ENCODE data around the gene GDF2. TPM values are rescaled to one million over a fixed set of nuclear protein-coding genes. Genes with fewer than 3 reads are reported as not detected.

GDF2 gene
- total and polyA plus RNA-seq, 2 experiments from 2014 or later = not detected

DNA sequence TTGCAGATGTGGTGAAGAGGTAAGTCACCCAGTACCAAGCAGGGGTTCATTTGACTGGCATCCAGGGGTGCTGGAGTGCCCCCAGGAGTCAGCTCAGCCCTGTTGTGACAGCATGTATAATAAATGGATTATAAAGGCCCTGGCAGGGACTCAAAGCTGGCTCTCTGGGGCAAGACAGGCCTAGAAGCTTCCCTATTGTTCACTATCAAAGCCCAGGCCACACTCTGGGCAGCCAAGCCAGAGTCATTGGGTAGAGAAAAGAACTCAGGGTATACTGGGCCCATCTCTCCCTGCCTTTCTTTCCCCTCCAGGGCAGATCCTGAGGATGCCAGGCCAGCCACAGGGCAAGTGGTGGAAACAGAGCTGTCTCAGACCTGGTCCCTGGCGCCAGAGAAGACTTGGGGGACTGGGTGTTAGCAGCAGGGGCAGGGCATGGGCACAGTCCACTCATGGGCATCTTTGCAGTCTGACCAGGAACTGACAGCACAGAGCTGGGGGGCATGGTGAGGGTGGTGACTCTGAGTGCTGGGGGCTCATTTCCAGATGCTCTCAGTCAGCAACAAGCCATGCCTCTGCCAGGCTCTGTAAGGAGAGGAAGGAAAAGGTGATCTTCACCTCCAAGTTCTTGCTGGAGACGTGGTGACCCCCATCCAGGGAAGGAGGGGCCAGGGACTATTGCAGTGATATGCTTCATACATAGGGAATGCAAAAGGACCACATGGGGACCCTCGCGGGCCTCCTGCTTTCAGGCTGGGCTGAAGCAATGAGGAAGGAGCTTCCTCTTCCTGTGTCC is 37.6 kb downstream of the GDF2 start (continued):
- TF ChIP-seq, protein P1, sequence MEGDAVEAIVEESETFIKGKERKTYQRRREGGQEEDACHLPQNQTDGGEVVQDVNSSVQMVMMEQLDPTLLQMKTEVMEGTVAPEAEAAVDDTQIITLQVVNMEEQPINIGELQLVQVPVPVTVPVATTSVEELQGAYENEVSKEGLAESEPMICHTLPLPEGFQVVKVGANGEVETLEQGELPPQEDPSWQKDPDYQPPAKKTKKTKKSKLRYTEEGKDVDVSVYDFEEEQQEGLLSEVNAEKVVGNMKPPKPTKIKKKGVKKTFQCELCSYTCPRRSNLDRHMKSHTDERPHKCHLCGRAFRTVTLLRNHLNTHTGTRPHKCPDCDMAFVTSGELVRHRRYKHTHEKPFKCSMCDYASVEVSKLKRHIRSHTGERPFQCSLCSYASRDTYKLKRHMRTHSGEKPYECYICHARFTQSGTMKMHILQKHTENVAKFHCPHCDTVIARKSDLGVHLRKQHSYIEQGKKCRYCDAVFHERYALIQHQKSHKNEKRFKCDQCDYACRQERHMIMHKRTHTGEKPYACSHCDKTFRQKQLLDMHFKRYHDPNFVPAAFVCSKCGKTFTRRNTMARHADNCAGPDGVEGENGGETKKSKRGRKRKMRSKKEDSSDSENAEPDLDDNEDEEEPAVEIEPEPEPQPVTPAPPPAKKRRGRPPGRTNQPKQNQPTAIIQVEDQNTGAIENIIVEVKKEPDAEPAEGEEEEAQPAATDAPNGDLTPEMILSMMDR (conservative IDR thresholded peaks at IDR 0.05; ENCODE audit: low read depth in 2 of 2) = no peak

DNA sequence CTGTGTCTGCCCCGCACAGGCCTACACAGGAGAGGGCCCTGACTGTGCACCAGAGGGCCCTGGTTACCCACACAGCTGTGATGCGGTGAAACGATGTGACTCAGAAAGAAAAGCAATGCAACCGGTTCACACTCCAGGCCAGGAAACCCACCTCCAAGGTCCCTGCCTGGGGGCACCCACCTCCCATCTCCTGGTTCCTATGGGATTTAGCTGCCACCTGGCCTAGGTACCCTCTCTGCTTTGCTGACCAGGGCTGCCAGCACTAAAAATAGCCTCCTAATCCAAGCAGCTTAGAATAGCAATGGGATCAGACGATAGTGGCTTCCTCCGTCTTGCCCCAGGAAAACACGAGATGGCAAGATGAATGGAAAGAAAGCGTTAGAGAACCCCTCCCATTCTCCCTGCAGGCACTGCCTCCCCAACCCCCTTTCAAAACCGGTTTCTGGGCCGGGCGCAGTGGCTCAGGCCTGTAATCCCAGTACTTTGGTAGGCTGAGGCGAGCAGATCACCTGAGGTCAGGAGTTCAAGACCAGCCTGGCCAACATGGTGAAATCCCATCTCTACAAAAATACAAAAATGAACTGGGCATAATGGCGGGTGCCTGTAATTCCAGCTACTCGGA is 38.3 kb downstream of the GDF2 start:
- no peaks in the 10 kb centered on the region for H3K27me3 ChIP-seq (ENCODE audit: insufficient read depth)
- H3K9me2 ChIP-seq (ENCODE audit: insufficient read depth) = no peaks in the 10 kb centered on the region
- Mint-ChIP-seq H3K27ac (no peak overlapping the region), H3K36me3 (ENCODE audit: low read depth) (no peaks in the 10 kb centered on the region), H3K4me3 (no peak overlapping the region), H3K9me3 (no peaks in the 10 kb centered on the region), H3K27me3 (ENCODE audit: insufficient read depth, low read depth, poor library complexity) (peaks cover 5% of the 10 kb centered on the region), H3K4me1 (peaks cover 15% of the 10 kb centered on the region)
- H3F3A ChIP-seq (replicated peaks; ENCODE audit: low read depth) = no peaks in the 10 kb centered on the region
- TF ChIP-seq JUNB (IDR thresholded peaks at IDR 0.05; ENCODE audit: unreplicated experiment) = no peak
- no peak for TF ChIP-seq NANOG (IDR thresholded peaks at IDR 0.05; ENCODE audit: borderline replicate concordance)
- TF ChIP-seq, protein P2, sequence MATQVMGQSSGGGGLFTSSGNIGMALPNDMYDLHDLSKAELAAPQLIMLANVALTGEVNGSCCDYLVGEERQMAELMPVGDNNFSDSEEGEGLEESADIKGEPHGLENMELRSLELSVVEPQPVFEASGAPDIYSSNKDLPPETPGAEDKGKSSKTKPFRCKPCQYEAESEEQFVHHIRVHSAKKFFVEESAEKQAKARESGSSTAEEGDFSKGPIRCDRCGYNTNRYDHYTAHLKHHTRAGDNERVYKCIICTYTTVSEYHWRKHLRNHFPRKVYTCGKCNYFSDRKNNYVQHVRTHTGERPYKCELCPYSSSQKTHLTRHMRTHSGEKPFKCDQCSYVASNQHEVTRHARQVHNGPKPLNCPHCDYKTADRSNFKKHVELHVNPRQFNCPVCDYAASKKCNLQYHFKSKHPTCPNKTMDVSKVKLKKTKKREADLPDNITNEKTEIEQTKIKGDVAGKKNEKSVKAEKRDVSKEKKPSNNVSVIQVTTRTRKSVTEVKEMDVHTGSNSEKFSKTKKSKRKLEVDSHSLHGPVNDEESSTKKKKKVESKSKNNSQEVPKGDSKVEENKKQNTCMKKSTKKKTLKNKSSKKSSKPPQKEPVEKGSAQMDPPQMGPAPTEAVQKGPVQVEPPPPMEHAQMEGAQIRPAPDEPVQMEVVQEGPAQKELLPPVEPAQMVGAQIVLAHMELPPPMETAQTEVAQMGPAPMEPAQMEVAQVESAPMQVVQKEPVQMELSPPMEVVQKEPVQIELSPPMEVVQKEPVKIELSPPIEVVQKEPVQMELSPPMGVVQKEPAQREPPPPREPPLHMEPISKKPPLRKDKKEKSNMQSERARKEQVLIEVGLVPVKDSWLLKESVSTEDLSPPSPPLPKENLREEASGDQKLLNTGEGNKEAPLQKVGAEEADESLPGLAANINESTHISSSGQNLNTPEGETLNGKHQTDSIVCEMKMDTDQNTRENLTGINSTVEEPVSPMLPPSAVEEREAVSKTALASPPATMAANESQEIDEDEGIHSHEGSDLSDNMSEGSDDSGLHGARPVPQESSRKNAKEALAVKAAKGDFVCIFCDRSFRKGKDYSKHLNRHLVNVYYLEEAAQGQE (IDR thresholded peaks at IDR 0.05; ENCODE audit: unreplicated experiment) = no peak
- TF ChIP-seq, protein P3, sequence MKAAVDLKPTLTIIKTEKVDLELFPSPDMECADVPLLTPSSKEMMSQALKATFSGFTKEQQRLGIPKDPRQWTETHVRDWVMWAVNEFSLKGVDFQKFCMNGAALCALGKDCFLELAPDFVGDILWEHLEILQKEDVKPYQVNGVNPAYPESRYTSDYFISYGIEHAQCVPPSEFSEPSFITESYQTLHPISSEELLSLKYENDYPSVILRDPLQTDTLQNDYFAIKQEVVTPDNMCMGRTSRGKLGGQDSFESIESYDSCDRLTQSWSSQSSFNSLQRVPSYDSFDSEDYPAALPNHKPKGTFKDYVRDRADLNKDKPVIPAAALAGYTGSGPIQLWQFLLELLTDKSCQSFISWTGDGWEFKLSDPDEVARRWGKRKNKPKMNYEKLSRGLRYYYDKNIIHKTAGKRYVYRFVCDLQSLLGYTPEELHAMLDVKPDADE (IDR thresholded peaks at IDR 0.05) = no peak
- TF ChIP-seq ZNF331 (CRISPR knock-in tag; IDR thresholded peaks at IDR 0.05; ENCODE audit: low read depth) = no peak
- TF ChIP-seq, protein P4, sequence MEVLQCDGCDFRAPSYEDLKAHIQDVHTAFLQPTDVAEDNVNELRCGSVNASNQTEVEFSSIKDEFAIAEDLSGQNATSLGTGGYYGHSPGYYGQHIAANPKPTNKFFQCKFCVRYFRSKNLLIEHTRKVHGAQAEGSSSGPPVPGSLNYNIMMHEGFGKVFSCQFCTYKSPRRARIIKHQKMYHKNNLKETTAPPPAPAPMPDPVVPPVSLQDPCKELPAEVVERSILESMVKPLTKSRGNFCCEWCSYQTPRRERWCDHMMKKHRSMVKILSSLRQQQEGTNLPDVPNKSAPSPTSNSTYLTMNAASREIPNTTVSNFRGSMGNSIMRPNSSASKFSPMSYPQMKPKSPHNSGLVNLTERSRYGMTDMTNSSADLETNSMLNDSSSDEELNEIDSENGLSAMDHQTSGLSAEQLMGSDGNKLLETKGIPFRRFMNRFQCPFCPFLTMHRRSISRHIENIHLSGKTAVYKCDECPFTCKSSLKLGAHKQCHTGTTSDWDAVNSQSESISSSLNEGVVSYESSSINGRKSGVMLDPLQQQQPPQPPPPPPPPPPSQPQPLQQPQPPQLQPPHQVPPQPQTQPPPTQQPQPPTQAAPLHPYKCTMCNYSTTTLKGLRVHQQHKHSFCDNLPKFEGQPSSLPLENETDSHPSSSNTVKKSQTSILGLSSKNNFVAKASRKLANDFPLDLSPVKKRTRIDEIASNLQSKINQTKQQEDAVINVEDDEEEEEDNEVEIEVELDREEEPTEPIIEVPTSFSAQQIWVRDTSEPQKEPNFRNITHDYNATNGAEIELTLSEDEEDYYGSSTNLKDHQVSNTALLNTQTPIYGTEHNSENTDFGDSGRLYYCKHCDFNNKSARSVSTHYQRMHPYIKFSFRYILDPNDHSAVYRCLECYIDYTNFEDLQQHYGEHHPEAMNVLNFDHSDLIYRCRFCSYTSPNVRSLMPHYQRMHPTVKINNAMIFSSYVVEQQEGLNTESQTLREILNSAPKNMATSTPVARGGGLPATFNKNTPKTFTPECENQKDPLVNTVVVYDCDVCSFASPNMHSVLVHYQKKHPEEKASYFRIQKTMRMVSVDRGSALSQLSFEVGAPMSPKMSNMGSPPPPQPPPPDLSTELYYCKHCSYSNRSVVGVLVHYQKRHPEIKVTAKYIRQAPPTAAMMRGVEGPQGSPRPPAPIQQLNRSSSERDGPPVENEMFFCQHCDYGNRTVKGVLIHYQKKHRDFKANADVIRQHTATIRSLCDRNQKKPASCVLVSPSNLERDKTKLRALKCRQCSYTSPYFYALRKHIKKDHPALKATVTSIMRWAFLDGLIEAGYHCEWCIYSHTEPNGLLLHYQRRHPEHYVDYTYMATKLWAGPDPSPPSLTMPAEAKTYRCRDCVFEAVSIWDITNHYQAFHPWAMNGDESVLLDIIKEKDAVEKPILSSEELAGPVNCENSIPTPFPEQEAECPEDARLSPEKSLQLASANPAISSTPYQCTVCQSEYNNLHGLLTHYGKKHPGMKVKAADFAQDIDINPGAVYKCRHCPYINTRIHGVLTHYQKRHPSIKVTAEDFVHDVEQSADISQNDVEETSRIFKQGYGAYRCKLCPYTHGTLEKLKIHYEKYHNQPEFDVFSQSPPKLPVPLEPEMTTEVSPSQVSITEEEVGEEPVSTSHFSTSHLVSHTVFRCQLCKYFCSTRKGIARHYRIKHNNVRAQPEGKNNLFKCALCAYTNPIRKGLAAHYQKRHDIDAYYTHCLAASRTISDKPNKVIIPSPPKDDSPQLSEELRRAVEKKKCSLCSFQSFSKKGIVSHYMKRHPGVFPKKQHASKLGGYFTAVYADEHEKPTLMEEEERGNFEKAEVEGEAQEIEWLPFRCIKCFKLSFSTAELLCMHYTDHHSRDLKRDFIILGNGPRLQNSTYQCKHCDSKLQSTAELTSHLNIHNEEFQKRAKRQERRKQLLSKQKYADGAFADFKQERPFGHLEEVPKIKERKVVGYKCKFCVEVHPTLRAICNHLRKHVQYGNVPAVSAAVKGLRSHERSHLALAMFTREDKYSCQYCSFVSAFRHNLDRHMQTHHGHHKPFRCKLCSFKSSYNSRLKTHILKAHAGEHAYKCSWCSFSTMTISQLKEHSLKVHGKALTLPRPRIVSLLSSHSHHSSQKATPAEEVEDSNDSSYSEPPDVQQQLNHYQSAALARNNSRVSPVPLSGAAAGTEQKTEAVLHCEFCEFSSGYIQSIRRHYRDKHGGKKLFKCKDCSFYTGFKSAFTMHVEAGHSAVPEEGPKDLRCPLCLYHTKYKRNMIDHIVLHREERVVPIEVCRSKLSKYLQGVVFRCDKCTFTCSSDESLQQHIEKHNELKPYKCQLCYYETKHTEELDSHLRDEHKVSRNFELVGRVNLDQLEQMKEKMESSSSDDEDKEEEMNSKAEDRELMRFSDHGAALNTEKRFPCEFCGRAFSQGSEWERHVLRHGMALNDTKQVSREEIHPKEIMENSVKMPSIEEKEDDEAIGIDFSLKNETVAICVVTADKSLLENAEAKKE (CRISPR knock-in tag; IDR thresholded peaks at IDR 0.05) = no peak
- TF ChIP-seq EZH2phosphoT487 (IDR thresholded peaks at IDR 0.05; ENCODE audit: unreplicated experiment) = no peak
- TF ChIP-seq CREB1 (CRISPR knock-in tag; IDR thresholded peaks at IDR 0.05; ENCODE audit: low read depth) = no peak
- no peak for TF ChIP-seq ZNF114 (CRISPR knock-in tag; IDR thresholded peaks at IDR 0.05)
- H2AFZ ChIP-seq = no peak overlapping the region
- no peak overlapping the region for H3K27ac ChIP-seq (ENCODE audit: low read depth)
- H3K4me3 ChIP-seq = no peak overlapping the region
- DNase-seq (ENCODE audit: low spot score) (no peak), ATAC-seq (no peak)
- no peaks in the 10 kb centered on the region for H3K4me1 ChIP-seq (ENCODE audit: insufficient read depth)
- H3K36me3 ChIP-seq (ENCODE audit: insufficient read depth) = no peaks in the 10 kb centered on the region
- H3K79me2 ChIP-seq (replicated peaks; ENCODE audit: insufficient read depth) = no peaks in the 10 kb centered on the region
- H3K4me2 ChIP-seq = no peak overlapping the region
- H4K20me1 ChIP-seq (replicated peaks; ENCODE audit: insufficient read depth) = no peaks in the 10 kb centered on the region

Measured in GM23338 (cell line).